Nucleus accumbens (tissue), 56 donors: Measurements from ENCODE around the gene CSH2.
"Not testable (repeated sequence)": the region's sequence is repeated elsewhere in the genome, so short reads cannot be mapped to it uniquely, and the experiment has no call there.

Source experiments
- DNase-seq, 56 donors: peaks; one replicate each; lab custom pipeline; 2025; lab: John Stamatoyannopoulos, UW

Gene CSH2

DNA sequence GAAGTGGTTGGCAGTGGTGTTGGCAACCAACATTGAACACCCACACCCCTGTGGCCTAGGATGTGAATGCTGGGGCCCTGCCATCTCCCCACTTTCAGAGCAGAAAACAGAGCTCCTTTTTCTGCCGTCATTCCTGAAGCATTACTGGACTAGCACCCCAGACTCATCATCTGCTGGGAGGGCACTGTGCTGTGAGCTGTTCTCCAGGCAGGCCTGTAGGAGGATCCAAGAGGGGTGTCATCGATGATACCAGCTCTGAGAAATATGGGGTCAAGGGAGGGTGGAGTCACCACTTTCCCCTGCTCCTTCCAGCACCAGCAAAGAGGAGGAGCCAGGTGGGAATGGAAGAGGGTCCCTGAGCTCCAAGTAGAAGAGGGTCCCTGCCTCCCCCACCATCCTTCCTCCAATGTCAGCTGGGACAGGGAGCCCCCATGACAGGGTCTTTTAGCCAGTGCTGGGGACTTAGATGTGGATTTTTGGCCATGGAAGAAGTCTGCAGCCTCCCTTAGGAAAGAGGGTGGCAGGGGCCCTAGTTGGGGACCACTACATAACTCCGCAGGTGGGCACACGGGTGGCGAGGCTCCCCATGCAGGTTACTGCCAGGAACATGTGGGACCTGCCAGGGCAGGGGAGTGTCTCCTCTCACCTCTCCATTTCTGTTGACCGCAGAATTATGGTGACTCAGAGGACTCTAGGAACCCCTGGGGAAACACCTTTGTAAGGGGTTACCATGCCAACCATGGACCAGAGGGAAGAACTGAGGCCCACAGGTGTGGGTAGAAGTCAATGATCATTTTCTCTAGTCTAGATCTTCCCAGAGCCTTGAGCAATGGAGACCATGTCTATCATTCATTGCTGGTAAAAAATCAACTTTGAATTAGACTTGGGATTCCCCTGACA is 25.7 kb upstream of the CSH2 start:
- DNase-seq, result not testable (repeated sequence)

- DNase-seq, result not testable (repeated sequence)
These were observed 23.3 kb upstream of the CSH2 start, which contains the start of gene CSH1 for GRCh38 chr17:63896524-63897354. Gene CSH1 (minus strand): TSS chr17:63896574. CDS start chr17:63896511, 63 bp downstream.

GRCh38 chr17:63894821-63895220 is 21.3 kb upstream of the CSH2 start:
- DNase-seq, result not testable (repeated sequence)

DNA sequence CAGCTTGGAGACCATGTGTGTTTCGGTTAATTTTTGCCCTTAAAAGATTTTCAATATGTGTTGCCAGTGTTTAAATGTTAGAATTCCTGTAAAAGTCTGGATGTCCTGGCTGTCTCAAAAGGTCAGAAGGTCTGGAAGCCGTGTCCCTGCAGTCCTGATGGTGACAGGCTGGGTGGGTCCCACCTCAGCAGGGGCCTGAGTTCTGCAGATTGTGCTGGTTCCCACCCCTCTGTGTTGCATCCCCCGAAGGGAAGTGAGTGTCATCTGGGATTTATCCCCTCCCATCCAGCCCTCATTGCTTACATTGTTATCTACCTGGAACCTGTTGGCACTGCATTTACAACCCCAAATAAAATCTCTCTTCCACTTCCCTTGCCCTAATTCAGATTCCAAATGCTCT is 20.5 kb upstream of the CSH2 start:
- not testable (repeated sequence) for DNase-seq

DNA sequence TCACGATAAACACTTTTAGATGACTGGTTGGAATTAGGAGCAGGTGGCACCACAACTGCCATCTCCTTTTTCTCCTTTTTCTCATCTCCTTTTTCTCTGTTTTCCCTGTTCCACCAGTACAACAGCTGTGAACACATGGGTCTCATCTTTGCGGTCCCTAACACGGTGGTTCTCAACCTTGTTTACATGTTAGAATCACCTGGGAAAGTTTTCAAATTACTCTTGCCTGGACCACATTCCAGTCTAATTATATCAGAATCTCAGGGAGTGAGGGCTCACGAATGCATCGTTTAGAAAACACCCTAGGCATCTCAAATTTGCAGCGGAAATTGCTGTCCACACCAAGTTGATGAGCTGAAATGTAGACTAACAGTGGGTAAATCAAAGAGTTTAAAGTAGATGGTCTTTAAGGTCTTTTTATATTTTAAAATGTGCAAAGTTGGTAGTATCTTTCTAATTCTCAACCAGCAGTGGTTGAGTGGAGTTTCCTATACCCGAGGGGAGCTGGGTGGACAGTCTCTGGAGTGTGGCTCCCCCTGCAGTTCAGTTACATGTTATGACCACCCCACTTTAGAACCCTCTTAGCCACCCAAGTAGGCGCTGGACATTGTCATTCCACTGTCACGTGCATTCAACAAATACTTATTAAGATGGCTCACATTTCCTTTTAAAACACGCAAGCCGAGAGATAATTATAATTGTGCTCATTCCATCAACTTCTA is 19.0 kb upstream of the CSH2 start:
- not testable (repeated sequence) for DNase-seq

- DNase-seq, result peak in 15 of 56 donors; percentile 3 to 25 (median 11)
These were observed 15.8 kb upstream of the CSH2 start for GRCh38 chr17:63889026-63889848.

DNA sequence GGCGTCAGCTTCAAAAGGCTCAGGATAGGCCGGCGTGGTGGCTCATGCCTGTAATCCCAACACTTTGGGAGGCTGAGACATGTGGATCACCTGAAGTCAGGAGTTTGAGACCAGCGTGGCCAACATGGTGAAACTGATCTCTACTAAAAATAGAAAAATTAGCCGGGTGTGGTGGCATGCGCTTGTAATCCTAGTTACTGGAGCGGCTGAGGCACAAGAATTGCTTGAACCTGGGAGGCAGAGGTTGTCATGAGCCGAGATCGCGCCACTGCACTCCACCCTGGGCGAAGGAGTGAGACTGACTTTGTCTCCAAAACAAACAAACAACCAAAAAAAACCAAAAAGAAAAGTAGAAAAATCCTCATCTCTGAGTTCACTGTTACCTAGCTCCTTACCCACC is 11.6 kb upstream of the CSH2 start:
- DNase-seq, result not testable (repeated sequence)

DNA sequence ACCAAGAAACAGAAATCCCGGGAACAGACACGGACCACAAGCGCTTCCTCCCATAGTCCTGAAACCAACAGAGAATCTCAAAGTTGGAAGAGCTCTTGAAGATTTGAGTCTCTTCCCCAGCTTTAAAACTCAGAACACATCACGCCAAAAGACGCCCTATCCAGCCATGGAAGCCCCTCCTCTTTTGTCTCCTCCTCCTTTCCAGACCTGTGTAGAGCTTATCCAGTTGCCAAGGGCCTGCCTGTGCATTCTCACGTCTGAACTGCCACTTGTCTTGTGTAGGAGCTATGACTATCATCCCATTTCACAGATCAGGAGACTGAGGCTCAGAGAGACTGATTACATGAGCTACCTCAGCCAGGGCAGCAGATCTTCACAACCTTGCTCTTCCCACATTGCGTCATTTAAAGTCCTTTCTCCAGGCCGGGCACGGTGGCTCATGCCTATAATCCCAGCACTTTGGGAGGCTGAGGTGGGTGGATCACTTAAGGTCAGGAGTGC is 9.2 kb upstream of the CSH2 start:
- DNase-seq, result not testable (repeated sequence)

- peak in 6 of 56 donors; percentile 0 to 33 (median 7) for DNase-seq
These were observed 8.6 kb upstream of the CSH2 start, which contains the start of gene GH2 for GRCh38 chr17:63881935-63882601. Gene GH2 (minus strand): TSS chr17:63881944. CDS start chr17:63881801, 143 bp downstream.

DNA sequence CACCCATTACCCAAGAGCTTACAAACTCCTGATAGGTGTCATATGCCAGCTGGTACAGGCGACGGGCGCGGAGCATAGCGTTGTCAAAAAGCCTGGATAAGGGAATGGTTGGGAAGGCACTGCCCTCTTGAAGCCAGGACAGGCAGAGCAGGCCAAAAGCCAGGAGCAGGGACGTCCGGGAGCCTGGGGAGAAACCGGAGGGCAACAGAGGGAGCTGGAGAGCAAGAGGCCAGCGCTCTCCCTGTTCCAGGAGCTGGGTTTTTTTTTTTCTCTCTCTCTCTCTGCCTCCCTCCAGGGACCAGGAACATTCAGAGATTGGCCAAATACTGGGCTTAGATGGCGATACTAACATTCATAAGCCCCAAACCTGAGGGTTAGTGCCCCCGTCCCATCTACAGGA is 7.9 kb upstream of the CSH2 start:
- not testable (repeated sequence) for DNase-seq

DNA sequence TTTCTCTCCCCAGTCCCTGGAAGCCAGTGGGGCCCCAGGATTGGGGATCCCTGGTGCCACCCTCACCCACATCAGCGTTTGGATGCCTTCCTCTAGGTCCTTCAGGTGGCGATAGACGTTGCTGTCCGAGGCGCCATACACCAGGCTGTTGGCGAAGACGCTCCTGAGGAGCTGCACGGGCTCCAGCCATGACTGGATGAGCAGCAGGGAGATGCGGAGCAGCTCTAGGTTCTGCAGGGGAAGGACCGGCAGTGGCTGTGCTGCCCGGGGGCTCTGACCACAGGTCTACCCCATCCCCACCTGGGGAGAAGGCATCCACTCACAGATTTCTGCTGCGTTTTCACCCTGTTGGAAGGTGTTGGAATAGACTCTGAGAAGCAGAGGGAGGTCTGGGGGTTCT is 7.2 kb upstream of the CSH2 start:
- DNase-seq, result no peak

DNA sequence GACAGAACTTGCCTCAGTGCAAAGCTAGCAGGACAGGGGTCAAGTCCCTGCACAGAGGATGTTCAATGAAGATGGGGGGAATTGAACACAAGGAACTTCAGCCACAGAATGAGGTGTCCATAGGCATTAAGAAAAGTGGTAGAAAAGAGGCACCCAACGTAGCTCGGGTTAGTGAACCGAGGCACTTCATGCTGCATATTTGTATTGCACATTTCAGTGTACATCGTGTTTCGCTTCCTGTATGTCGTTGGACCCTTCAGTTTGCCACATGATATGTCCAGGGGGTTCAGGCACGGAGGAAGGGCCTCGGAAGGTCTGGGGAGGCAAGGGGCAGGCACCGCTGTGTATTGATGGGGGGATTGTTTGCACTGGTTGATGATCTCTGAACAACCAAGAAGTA is 4.9 kb upstream of the CSH2 start:
- not testable (repeated sequence) for DNase-seq

DNA sequence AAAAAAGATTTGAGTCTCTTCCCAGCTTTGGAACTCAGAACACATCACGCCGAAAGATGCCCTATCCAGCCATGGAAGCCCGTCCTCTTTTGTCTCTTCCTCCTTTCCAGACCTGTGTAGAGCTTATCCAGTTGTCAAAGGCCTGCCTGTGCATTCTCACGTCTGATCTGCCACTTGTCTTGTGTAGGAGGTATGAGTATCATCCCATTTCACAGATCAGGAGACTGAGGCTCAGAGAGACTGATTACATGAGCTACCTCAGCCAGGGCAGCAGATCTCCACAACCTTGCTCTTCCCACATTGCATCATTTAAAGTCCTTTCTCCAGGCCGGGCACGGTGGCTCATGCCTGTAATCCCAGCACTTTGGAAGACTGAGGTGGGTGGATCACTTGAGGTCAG is 1.2 kb upstream of the CSH2 start:
- DNase-seq, result not testable (repeated sequence)

DNA sequence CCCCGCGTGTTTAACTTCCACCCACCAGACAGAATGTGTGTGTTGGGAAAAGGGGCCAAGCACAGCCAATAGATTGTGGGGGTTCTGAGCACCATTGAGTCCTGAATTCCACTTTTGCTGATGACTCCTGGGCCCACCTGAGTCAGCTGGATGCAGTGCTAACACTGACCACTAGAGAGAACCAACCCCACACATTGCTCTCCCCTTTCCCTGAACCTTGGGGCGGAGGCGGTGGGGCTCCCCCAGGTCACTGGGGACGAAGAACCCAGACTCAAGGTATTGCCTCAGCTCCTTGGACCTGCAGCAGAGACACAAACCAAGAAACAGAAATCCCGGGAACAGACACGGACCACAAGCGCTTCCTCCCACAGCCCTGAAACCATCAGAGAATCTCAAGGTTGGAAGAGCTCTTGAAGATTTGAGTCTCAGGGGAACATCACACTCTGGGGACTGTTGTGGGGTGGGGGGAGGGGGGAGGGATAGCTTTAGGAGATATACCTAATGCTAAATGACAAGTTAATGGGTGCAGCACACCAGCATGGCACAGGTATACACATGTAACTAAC is 667 bp upstream of the CSH2 start:
- not testable (repeated sequence) for DNase-seq

DNA sequence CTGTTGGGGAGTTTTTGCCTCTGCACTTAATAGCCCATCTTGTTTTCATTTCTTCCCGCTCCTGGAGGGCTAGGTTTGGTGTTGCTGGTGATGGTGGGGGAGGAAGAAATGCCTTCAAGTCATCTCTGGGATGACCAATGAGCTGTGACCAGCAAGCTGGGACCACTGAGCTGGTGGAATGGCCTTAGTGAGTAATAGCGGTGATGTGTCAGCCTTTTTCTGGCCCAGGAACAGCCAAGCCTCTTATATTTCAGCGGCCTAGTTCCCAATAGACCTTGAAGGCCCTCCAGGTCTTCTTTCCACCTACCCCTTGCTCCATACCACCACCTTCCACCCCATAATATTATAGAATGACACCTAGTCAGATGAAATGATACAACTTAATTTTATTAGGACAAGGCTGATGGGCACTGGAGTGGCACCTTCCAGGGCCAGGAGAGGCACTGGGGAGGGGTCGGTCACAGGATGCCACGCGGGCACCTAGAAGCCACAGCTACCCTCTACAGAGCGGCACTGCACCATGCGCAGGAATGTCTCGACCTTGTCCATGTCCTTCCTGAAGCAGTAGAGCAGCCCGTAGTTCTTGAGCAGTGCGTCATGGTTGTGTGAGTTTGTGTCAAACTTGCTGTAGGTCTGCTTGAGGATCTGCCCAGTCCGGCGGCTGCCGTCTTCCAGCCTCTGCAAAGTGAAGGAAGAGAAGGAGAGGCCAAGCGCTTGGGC is 1.7 kb downstream of the CSH2 start:
- not testable (repeated sequence) for DNase-seq

- not testable (repeated sequence) for DNase-seq
These were observed 3.2 kb downstream of the CSH2 start for GRCh38 chr17:63870292-63870665.

- not testable (repeated sequence) for DNase-seq
These were observed 3.8 kb downstream of the CSH2 start for GRCh38 chr17:63869491-63870291.
